ENCODE data around the gene KRT80.

Gene KRT80

GRCh38 chr12:52182898-52183543 is 8.8 kb downstream of the KRT80 start:
- Histone ChIP-seq H3K27me3 (ENCODE audit: low read depth, low read length) (no peaks in the 10 kb centered on the region), H3K4me1 (ENCODE audit: control insufficient read depth in 1 of 2, insufficient read depth in 2 of 2, low read length in 2 of 2) (peaks cover 3 to 11% of the 10 kb centered on the region in 2 donors), H3K36me3 (ENCODE audit: control insufficient read depth in 1 of 2, insufficient read depth in 2 of 2, low read length in 2 of 2) (no peaks in the 10 kb centered on the region), H3K27ac (ENCODE audit: low read length) (no peak overlapping the region), H3K9me3 (ENCODE audit: control insufficient read depth in 1 of 2, low read length in 2 of 2) (no peaks in the 10 kb centered on the region), H3K4me3 (ENCODE audit: low read depth in 1 of 2, low read length in 2 of 2) (no peak overlapping the region)

GRCh38 chr12:52182384-52182783 is 9.4 kb downstream of the KRT80 start:
- Histone ChIP-seq H3K36me3 (ENCODE audit: control insufficient read depth in 1 of 2, insufficient read depth in 2 of 2, low read length in 2 of 2) (no peaks in the 10 kb centered on the region), H3K27me3 (ENCODE audit: low read depth, low read length) (no peaks in the 10 kb centered on the region), H3K4me3 (ENCODE audit: low read depth in 1 of 2, low read length in 2 of 2) (no peak overlapping the region), H3K4me1 (ENCODE audit: control insufficient read depth in 1 of 2, insufficient read depth in 2 of 2, low read length in 2 of 2) (peaks cover 3 to 11% of the 10 kb centered on the region in 2 donors), H3K27ac (ENCODE audit: low read length) (no peak overlapping the region), H3K9me3 (ENCODE audit: control insufficient read depth in 1 of 2, low read length in 2 of 2) (no peaks in the 10 kb centered on the region)

- Histone ChIP-seq H3K4me3 (ENCODE audit: low read depth in 1 of 2, low read length in 2 of 2) (no peak overlapping the region), H3K27me3 (ENCODE audit: low read depth, low read length) (no peaks in the 10 kb centered on the region), H3K4me1 (ENCODE audit: control insufficient read depth in 1 of 2, insufficient read depth in 2 of 2, low read length in 2 of 2) (peaks cover 3 to 11% of the 10 kb centered on the region in 2 donors), H3K27ac (ENCODE audit: low read length) (no peak overlapping the region), H3K9me3 (ENCODE audit: control insufficient read depth in 1 of 2, low read length in 2 of 2) (no peaks in the 10 kb centered on the region), H3K36me3 (ENCODE audit: control insufficient read depth in 1 of 2, insufficient read depth in 2 of 2, low read length in 2 of 2) (no peaks in the 10 kb centered on the region)
These were observed 10.1 kb downstream of the KRT80 start for GRCh38 chr12:52181746-52182145.

GRCh38 chr12:52180971-52181628 is 10.7 kb downstream of the KRT80 start:
- no peak overlapping the region for H3K4me3 ChIP-seq (ENCODE audit: low read depth in 1 of 2, low read length in 2 of 2)
- H3K4me1 ChIP-seq (ENCODE audit: control insufficient read depth in 1 of 2, insufficient read depth in 2 of 2, low read length in 2 of 2), result peaks cover 3 to 8% of the 10 kb centered on the region in 2 donors
- H3K27me3 ChIP-seq (ENCODE audit: low read depth, low read length), result no peaks in the 10 kb centered on the region
- no peak overlapping the region for H3K27ac ChIP-seq (ENCODE audit: low read length)
- no peaks in the 10 kb centered on the region for H3K36me3 ChIP-seq (ENCODE audit: control insufficient read depth in 1 of 2, insufficient read depth in 2 of 2, low read length in 2 of 2)
- H3K9me3 ChIP-seq (ENCODE audit: control insufficient read depth in 1 of 2, low read length in 2 of 2), result no peaks in the 10 kb centered on the region

- peaks cover 0 to 7% of the 10 kb centered on the region in 2 donors for H3K4me1 ChIP-seq (ENCODE audit: control insufficient read depth in 1 of 2, insufficient read depth in 2 of 2, low read length in 2 of 2)
- no peak overlapping the region for H3K27ac ChIP-seq (ENCODE audit: low read length)
- no peak overlapping the region for H3K4me3 ChIP-seq (ENCODE audit: low read depth in 1 of 2, low read length in 2 of 2)
- H3K27me3 ChIP-seq (ENCODE audit: low read depth, low read length), result no peaks in the 10 kb centered on the region
- no peaks in the 10 kb centered on the region for H3K36me3 ChIP-seq (ENCODE audit: control insufficient read depth in 1 of 2, insufficient read depth in 2 of 2, low read length in 2 of 2)
- H3K9me3 ChIP-seq (ENCODE audit: control insufficient read depth in 1 of 2, low read length in 2 of 2), result no peaks in the 10 kb centered on the region
These were observed 12.3 kb downstream of the KRT80 start for GRCh38 chr12:52179396-52179973.

GRCh38 chr12:52178984-52179383 is 12.8 kb downstream of the KRT80 start:
- Histone ChIP-seq H3K36me3 (ENCODE audit: control insufficient read depth in 1 of 2, insufficient read depth in 2 of 2, low read length in 2 of 2) (no peaks in the 10 kb centered on the region), H3K4me3 (ENCODE audit: low read depth in 1 of 2, low read length in 2 of 2) (no peak overlapping the region), H3K27me3 (ENCODE audit: low read depth, low read length) (no peaks in the 10 kb centered on the region), H3K4me1 (ENCODE audit: control insufficient read depth in 1 of 2, insufficient read depth in 2 of 2, low read length in 2 of 2) (peaks cover 0 to 7% of the 10 kb centered on the region in 2 donors), H3K9me3 (ENCODE audit: control insufficient read depth in 1 of 2, low read length in 2 of 2) (no peaks in the 10 kb centered on the region), H3K27ac (ENCODE audit: low read length) (no peak overlapping the region)

- H3K4me3 ChIP-seq (ENCODE audit: low read depth in 1 of 2, low read length in 2 of 2), result no peak overlapping the region
- no peaks in the 10 kb centered on the region for H3K36me3 ChIP-seq (ENCODE audit: control insufficient read depth in 1 of 2, insufficient read depth in 2 of 2, low read length in 2 of 2)
- H3K9me3 ChIP-seq (ENCODE audit: control insufficient read depth in 1 of 2, low read length in 2 of 2), result no peaks in the 10 kb centered on the region
- H3K27me3 ChIP-seq (ENCODE audit: low read depth, low read length), result no peaks in the 10 kb centered on the region
- no peak overlapping the region for H3K27ac ChIP-seq (ENCODE audit: low read length)
- peaks cover 0 to 7% of the 10 kb centered on the region in 2 donors for H3K4me1 ChIP-seq (ENCODE audit: control insufficient read depth in 1 of 2, insufficient read depth in 2 of 2, low read length in 2 of 2)
These were observed 13.4 kb downstream of the KRT80 start for GRCh38 chr12:52178443-52178842.

GRCh38 chr12:52175371-52176350 is 16.2 kb downstream of the KRT80 start:
- Histone ChIP-seq H3K4me1 (ENCODE audit: control insufficient read depth in 1 of 2, insufficient read depth in 2 of 2, low read length in 2 of 2) (peaks cover 0 to 7% of the 10 kb centered on the region in 2 donors), H3K9me3 (ENCODE audit: control insufficient read depth in 1 of 2, low read length in 2 of 2) (no peaks in the 10 kb centered on the region), H3K36me3 (ENCODE audit: control insufficient read depth in 1 of 2, insufficient read depth in 2 of 2, low read length in 2 of 2) (no peaks in the 10 kb centered on the region), H3K27ac (ENCODE audit: low read length) (no peak overlapping the region), H3K4me3 (ENCODE audit: low read depth in 1 of 2, low read length in 2 of 2) (no peak overlapping the region), H3K27me3 (ENCODE audit: low read depth, low read length) (no peaks in the 10 kb centered on the region)

GRCh38 chr12:52173526-52173925 is 18.3 kb downstream of the KRT80 start:
- Histone ChIP-seq H3K27ac (ENCODE audit: low read length) (no peak overlapping the region), H3K4me1 (ENCODE audit: control insufficient read depth in 1 of 2, insufficient read depth in 2 of 2, low read length in 2 of 2) (peaks cover 0 to 4% of the 10 kb centered on the region in 2 donors), H3K27me3 (ENCODE audit: low read depth, low read length) (no peaks in the 10 kb centered on the region), H3K4me3 (ENCODE audit: low read depth in 1 of 2, low read length in 2 of 2) (no peak overlapping the region), H3K9me3 (ENCODE audit: control insufficient read depth in 1 of 2, low read length in 2 of 2) (no peaks in the 10 kb centered on the region), H3K36me3 (ENCODE audit: control insufficient read depth in 1 of 2, insufficient read depth in 2 of 2, low read length in 2 of 2) (no peaks in the 10 kb centered on the region)

- Histone ChIP-seq H3K4me3 (ENCODE audit: low read depth in 1 of 2, low read length in 2 of 2) (no peak overlapping the region), H3K9me3 (ENCODE audit: control insufficient read depth in 1 of 2, low read length in 2 of 2) (no peaks in the 10 kb centered on the region), H3K4me1 (ENCODE audit: control insufficient read depth in 1 of 2, insufficient read depth in 2 of 2, low read length in 2 of 2) (peaks cover 0 to 2% of the 10 kb centered on the region in 2 donors), H3K27ac (ENCODE audit: low read length) (no peak overlapping the region), H3K36me3 (ENCODE audit: control insufficient read depth in 1 of 2, insufficient read depth in 2 of 2, low read length in 2 of 2) (no peaks in the 10 kb centered on the region), H3K27me3 (ENCODE audit: low read depth, low read length) (no peaks in the 10 kb centered on the region)
These were observed 18.9 kb downstream of the KRT80 start for GRCh38 chr12:52172956-52173355.

Data from muscle layer of duodenum (tissue), 2 donors.